Renal cortical epithelial cell (primary cell): ENCODE data around the gene TRIM31. TPM values are rescaled to one million over a fixed set of nuclear protein-coding genes. Genes with fewer than 3 reads are reported as not detected.
A peak's percentile ranks its signal among the peaks of the same experiment; 100 is the strongest.

Source experiments
- DNase-seq: peaks from one replicate; pipeline ENCODE4 v3.0.0-alpha.2; 2011; ENCODE audit warnings: low read depth
- total RNA-seq: library from RNA; depleted of rRNA; stranded (reverse); fragments of >200 nt; gene quantifications from 2 replicates; pipeline ENCODE4 v1.2.3, GENCODE V29; 2014

Gene TRIM31, protein sequence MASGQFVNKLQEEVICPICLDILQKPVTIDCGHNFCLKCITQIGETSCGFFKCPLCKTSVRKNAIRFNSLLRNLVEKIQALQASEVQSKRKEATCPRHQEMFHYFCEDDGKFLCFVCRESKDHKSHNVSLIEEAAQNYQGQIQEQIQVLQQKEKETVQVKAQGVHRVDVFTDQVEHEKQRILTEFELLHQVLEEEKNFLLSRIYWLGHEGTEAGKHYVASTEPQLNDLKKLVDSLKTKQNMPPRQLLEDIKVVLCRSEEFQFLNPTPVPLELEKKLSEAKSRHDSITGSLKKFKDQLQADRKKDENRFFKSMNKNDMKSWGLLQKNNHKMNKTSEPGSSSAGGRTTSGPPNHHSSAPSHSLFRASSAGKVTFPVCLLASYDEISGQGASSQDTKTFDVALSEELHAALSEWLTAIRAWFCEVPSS
- total RNA-seq, result not detected in 2 replicates

DNA sequence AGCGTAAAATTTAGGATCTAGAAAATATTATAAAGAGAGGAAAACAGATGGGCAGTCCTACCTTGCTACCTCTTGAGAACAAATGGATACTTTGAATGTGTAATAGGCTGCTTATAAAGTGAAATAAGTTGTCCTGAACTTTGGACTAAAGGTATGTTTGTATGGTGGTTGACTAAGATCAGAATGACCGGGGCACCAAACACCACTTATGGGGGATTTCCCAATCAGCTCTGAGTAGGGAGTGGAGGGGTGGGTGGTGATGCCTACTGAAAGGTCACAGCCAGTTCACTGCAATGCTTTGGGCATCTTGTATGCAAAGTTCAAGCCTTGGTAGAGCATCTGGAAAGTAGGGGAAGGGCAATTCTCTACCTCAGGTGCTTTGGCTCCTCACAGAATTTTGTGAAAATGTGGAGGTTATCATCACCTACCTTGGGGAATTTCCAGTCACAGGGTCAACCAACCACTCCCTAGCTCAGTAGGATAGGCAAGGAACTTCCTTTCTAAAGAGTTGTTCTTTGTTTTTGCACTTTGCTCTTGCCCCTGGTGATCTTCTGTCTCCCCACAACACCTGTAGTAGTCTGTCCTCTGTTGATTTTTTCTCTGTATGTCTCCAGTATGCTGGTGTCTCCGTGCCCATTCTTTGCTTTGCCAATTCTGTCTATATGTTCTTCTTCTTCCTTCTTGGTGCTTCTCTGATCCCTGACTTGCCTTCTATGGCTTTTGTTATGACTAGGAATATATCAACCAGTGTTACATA, at the start of gene TRIM31:
Gene TRIM31 (minus strand): TSS at position 88 of the 757 bp plus-strand sequence. CDS start 285 bp downstream, outside the sequence.
- no peak for DNase-seq

DNA sequence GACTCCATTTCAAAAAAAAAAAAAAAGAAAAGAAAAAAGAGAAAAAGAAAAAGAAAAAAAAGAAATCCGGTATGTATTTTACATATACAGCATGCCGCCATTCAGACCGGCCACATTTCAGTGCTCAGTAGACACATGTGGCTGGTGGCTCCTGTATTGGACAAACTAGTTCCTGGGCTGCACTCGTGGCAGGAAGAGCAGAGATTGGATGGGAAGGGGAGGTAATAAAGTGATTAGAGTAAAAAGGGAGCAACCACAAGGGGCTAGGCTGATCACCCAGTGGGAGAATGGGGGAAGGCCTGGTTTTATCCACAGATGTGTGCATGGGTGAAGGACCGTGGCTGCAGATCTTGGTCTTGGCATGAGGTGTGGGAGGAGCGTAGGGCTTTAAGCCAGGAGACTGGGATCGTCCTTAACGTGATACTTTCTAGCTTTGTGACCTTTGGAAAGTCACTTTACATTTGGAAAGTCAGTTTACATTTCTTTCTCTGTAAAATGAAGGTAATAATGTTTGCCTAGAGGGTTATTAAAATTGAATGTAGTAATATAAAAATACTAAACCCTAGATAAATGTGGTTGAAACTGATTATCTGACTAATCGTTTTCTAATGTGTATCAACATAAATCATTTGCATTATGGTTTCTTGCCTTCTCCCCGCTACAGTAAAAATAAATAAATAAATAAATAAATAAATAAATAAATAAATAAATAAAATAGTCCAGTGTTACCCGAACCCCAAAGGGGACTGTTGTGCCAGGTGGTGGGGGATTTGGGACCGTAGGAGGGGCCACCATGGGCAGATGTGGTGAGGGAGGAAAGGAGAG, 49.6 kb upstream of the TRIM31 start:
- no peak for DNase-seq

DNA sequence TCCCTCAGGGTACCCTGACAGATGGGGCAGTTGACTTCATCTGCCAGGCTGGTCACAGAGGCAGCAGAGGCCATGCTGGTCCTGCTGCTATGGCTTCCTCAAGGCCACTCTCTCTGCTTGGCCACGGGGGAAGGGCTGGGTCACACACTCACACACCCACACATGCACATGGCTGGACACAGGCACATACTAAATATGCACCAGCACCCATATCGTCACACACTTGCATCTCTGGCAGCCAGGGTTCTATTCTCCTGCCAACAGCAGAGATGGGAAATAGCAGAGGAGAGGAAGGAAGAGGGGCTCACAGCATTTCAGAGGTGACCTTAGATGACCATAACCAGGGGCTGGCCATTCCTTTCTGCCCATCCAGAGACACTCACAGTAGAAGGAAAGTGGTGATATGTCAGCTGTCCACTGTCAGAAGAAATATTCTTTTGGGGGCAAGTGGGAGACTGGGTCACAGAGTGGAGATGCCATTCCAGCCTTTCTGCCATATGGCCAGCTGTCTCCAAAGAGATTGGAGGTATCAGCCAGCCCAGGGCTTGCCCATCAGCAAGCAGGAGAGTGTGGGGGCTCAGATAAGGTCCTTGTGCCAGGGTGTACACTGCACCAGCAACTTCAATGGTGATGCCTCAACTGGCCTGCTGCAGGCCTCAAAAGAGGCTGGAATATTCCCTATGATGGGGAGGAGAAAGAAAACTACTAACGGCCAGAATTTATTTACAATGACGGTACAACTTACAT, 48.1 kb upstream of the TRIM31 start, which contains the start of gene TRIM10:
Gene TRIM10 (minus strand): TSS at position 427 of the 747 bp plus-strand sequence. CDS start 353 bp downstream, at position 74.
- DNase-seq, result no peak

DNA sequence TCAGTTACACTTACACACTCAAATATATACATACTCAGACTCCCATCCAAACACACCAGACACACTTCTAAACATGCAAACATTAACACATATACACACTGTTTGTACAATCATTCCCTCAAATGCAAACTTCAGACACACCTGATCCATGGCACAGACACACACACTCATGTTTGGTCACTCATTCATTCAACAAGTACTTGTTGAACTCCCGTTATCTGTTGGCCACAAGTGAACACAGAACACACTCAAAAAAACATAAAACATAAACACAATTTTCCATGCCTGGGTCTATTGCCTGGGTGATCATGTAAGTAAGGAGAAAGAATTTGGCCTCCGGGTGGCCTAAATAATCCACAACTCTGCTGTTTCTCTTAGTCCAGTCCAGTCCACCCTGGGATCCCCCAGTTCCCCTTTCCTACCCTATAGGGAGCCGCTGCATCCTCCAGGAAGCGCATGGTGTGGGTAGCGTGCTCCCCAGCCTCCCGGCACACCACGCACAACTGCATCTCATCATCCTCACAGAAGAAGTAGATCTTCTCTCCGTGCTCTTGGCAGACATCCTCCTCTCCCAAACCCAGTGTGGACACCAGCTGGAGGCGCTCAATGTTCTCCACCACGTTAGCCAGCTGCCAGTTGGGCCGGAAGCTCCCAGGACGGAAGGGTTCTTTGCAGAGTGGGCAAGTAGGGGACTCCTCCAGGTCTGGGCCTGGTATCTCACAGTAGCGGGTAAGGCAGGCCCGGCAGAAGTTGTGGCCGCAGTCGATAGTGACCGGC, 47.3 kb upstream of the TRIM31 start:
- DNase-seq, result no peak

DNA sequence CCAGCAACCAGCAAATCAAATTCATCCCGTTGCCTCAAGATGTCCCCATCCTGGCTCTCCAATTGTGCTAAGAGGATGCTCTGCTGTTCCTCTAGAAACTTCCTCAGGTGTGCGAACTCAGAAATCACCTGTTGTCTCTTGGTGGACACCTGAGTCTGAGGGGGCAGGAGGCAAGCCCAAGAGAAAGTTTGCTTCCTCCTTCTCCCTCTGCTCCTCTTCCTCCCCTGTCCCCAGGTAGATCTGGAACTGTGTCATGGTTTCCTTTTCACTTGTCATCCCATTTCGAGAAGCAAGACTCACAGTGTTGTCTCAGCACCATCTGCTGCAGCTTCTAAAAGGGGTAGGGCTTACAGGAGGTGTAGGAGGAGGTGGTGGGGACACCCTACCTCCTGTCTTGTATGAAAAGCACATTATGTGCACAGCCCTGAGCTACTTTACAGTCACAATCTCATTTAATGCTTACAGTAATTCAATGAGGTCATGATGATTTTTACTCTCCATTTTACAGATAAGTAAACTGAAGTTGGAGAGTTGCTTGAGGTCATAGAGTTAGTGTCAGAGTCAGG, 45.7 kb upstream of the TRIM31 start:
- no peak for DNase-seq

DNA sequence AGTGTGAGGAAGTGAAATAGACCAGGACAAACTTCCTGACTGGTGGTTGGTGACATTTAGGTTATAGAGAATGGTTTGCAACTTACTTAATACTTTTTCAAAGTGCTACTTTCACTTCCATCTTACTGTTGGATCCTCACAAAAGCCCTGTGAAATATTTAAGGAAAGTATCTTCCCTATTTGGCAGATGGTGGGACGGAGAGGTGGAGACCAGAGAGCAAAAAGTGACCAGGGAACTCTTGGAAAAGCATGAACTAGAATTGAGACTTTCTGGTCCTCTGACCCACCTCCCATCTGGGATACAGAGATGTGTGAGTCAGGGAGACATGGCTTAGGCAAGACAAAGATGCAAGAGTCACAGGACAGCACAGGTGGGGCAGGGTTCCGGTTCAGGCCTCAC, 45.1 kb upstream of the TRIM31 start:
- DNase-seq, result no peak

DNA sequence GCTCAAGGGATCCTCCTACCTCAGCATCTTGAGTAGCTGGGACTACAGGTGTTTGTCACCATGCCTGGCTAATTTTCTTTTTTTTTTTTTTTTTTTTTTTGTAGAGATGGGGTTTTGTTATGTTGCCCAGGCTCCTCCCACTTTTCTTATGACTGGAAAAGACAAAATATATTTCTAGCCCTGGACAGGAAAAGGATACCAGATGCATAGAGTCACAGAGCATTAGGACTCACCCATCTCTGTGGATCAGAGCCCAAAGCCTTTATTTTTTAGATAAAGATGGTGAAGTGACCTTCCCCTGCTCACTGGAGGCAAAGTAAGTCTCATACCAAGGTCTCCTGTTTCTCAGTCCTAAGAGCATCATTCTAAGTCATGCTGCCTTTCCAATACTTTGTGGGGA, 44.7 kb upstream of the TRIM31 start:
- no peak for DNase-seq

DNA sequence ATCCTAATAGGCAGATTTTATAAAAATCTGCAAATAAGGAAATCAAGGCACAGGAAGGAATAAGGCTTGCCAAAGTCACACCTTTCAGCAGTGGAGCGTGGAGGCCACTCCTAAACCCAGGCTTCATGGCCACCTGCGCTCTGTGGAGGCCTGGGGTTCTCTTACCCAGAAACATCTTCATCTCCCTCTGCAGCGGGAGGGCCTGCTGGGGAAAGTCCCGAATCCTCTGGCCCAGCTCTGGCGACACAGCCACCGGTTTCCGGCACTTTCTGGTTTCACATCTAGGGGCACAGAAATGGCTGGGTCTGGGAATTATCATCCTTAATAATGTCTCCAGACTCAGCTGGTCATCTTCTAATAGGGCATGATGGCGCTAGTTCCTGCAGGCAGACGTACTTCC, 43.9 kb upstream of the TRIM31 start:
- DNase-seq, result no peak

DNA sequence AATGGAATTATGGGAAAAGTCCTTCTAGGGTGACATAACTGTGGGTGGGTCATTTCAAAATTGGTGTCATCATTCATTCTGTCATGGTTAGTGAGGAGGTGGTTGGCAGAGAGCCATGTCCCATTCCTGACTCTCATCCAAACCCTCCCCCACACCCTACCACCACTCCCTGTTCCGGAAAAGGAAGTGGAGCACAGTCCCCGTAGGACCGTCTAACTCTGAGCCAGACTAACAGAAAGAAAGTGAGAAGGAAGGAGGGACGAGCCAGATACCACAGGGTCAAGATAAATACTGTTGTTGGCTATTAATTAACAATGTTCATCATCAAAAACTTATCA, 43.3 kb upstream of the TRIM31 start:
- DNase-seq, result peak; percentile 78

DNA sequence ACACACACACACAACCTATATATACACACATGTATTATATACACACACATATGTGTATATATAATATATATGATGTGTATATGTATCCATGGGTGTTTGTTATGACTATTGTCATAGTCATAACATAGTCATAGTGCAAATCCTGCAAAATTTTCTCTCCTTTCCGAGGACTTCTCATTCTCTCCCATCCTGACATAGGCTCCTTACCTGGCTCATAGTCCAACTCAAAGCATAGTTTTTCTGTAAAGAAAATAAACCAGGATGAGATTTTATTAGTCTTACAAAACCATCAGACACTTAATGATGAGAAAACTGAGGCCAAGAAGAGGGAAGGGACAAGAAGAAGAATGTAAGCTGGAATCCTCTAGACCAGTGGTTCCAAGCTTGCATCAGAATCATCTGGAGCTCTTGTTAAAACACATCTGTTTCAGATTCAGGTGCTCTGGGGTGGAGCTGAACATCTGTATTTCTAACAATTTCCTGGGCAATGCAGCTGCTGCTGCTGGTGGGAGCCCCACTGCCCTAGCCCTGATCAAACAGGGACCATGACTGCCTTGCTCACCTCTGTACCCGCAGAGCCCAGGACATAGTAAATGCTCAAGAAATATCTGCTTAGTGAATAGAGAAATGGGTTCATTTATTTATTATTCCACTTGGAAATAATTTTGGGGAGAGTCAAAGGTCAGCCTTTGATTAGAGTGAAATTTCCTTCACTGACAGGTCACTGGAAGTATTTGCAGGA, 42.8 kb upstream of the TRIM31 start:
- DNase-seq, result no peak

DNA sequence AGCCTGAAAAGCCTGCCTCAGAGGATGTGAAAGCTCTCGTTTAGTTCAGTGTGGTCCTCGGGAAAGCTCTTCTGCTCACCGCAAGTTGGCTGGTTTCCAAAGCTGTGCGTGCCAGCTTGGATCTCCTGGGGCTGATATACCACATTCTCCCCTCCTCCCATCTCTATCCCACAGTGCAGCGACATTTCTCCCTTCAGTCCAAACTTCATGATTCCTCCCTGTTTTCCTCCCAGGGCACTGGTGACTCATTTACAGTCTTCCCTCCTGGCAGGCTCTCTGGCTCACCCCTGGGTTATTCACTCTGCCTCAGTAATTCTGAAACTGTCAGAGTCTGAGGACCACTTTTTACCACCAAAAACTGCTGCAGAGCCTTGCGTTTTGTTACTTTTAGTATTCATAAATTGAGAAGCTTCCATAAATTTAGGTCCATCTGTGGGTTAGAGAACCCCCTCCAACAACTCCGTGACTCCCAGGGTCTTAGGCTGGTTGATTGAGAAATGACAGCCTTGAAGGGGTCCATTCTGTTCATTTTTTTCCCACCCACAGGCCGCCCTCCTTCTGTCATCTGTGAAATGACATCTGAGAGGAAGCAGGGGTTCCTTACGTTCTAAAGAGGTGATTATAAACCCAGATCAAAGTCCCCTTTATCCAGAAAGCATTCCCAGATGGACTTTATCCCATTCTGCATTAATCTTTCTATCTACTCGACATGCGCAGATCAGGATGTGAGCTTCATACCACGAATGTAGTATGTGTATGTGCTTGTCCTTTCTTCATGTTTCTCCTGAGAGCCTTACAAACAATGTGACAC, 42.0 kb upstream of the TRIM31 start:
- DNase-seq, result peak; percentile 94

DNA sequence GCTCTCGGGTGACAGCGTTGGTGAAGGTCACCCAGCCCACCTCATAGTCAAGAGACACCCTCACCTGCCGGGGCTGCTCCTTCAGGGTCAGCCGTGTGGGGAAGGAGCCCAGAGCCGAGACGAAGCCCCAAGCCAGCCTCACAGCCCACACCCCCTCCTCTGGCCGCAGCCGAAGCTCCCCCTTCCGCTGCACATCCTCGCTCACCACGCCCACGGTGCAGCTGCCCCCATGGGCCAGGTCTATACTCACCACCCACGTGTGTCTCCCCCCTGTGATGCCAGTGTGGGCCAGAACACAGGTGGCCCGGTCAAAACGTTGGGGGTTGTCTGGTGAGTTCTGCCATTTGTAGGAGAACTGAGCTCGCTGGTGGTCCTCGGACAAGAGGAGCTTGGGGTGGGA, 41.2 kb upstream of the TRIM31 start:
- no peak for DNase-seq

DNA sequence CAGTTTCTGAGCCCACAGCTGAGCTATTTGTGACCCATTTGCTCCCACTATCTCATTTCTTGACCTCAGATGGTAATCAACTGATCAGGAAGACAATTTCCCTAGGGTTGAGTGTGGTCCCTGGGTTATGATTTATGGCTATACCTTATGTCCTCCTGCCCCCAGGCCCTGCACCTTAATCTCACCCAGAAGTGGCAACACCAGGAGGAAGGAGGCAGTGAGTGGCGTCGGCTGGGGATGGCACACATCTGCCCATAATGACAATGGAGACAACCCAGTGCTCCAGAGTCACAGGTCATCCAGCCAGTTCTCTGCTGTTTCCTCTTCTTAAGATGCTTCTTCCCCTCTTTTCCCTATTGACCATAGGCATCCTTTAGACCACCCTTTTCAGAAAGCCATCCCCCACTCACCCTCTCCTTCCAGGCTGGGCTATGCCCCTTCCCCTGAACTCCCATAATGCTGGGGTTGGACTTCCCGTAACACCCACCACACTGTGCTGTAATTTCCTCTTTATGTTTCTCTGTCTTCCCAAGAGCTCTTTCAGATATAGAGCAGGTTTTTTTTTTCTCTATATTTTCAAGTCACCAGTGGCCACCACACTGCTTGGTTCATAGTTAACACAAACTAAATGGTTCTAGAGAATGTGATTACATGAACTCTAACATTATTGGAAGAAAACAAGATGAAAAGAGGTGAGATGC, 40.2 kb upstream of the TRIM31 start:
- no peak for DNase-seq

DNA sequence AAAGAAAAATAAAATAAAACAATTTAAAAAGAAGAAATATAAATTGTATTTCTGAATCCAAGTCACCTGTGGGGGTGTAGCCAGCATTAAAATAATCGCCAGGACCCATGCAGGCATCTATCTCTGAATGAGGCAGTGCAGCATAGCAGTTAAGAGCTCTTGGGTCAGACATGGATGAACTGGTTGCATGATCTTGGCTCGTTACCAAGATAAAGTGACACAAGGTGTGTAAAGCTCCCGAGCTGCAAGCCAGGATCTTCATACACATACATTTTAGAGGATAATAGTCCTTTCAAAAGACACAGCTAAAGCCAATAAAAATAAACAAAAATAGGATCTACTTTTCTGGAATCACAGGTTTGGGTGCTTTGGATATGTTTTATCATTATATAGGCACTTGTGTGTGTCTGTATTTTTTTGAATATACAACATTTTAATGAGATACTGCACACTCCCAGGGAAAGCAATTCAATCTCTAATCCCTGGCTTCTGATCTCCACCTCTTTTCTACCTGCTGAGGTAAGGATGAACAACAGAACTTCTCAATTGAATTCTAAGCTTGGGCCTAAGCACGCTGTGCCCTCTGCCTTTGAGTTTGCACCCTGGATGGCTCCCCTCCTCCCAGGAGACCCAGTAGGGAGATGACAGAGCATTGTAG, 39.3 kb upstream of the TRIM31 start:
- no peak for DNase-seq

DNA sequence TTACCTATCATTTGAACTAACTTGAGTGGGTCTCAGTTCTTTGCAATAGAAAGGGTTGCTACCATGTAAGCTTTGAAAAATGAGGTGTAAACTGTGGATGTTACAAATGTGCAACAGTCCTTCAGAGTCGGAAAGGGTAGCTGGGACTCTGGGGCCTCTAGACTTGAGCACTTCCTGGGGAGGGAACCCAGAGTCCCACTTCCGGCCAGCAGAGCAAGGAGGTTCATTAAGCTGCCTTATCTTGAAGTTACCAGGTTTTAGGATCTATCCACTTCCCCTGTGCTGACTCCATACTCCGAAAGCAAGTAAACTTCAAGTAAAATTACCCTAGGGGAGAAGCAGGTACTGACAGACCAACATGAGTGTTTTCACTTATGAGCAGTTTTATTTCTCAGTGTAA, 38.7 kb upstream of the TRIM31 start:
- DNase-seq, result no peak

DNA sequence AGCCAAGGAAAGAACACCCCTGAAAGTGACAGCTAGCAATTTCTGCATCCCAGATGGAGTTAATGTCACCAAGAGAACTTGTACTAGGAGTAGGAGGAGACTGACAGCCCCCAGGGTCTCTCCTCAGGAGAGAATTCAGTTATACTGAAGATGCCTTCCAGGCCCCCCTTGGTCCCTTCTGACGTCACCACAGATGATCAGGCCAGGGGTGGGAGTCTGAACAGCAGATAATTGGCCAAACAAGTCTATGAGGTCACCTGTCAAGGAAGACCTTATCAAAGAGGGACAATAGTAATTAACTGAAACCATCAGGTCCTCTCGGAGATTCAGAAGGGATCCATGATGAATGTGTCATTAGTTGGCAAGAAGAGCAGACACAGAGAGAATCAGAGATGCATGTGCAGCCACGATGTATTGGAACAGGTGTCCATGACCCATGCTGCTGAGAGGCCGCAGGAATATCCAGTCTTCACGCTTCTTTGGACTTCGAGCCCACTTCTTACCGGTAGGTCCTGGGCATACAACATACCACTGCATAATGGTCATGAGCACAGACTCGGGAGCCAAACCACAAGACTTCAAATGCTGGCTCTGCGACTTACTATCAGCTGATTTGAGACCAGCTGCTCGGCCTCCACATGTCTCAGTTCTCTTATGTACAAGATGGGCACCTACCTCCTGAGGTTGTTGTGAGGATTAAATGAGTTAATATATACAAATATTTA, 37.9 kb upstream of the TRIM31 start:
- peak; percentile 88 for DNase-seq
